ENCODE data around the gene PPARGC1A. TPM values are rescaled to one million over a fixed set of nuclear protein-coding genes. Genes with fewer than 3 reads are reported as not detected.

Gene PPARGC1A
- total and polyA plus RNA-seq, 2 of the 13 experiments (the other 11 are each of a cell fraction or from before 2014, with no cell fraction given) = 20.7 to 37.3 TPM

DNA sequence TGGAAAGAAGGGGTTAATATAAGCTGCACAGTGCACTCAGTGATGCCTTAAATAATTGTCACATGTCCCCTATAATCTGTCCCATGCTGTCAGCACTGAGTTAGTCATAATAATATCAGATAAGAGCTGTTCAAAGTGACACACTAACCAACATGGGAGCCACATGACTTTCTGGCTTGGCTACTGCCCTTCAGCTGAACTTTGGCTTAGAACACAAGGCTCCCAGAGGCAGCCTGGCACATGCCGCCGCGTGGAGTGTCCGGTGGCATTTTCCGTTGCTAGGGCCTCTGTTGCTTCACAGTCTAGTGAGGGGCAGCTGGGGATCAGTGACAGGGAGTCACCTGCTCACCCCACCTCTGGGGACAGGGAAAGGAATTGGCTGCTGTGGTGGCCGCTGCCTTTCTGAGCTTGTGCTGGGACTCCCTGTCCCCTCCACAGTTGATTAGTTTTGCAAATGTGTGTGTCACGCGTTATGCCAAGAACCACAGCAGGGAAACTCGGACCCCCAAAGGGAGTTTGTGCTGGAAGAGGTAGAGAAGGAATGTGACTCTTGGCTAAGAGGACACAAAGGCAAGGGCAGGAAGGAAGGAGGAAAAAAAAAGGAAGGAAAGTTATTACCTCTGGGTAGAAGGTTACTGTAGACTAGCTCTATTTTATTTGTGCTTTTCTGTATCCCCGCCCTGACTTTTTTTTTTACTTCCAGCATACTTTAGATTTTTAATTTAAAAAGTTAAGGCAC, 41.1 kb upstream of the PPARGC1A start (continued):
- TF ChIP-seq MYC (CRISPR knock-in tag; IDR thresholded peaks at IDR 0.05; ENCODE audit: borderline replicate concordance) (peak; percentile 48; the same call in 1 of the 2 replicates), SOX5 (CRISPR knock-in tag; IDR thresholded peaks at IDR 0.05; ENCODE audit: borderline replicate concordance) (peak; percentile 24; the same call in 1 of the 2 replicates), POLR2A (IDR thresholded peaks at IDR 0.05; ENCODE audit: insufficient read depth in 1 of 2, low read depth in 2 of 2, low read length in 2 of 2) (no peak), ZNF207 (IDR thresholded peaks at IDR 0.05; ENCODE audit: borderline replicate concordance) (no peak), SUZ12 (IDR thresholded peaks at IDR 0.05; ENCODE audit: low read depth, low read length) (no peak), MIER2 (CRISPR knock-in tag; IDR thresholded peaks at IDR 0.05) (0 out of 2 replicates have a peak, but pooled peaks have one; percentile 34), SNAPC2 (CRISPR knock-in tag; IDR thresholded peaks at IDR 0.05) (no peak), ZNF75D (CRISPR knock-in tag; IDR thresholded peaks at IDR 0.05; ENCODE audit: borderline replicate concordance) (no peak), PRDM4 (CRISPR knock-in tag; IDR thresholded peaks at IDR 0.05; ENCODE audit: borderline replicate concordance) (no peak), HNF4G (IDR thresholded peaks at IDR 0.05; ENCODE audit: borderline replicate concordance, low read depth, low read length) (no peak), HNF4G (CRISPR knock-in tag; IDR thresholded peaks at IDR 0.05; ENCODE audit: borderline replicate concordance, low read depth) (no peak), ELF1 (CRISPR knock-in tag; IDR thresholded peaks at IDR 0.05) (no peak), MBD4 (IDR thresholded peaks at IDR 0.05; ENCODE audit: borderline replicate concordance, low read length) (no peak), ZNF317 (CRISPR knock-in tag; IDR thresholded peaks at IDR 0.05) (peak; percentile 90)
- TF ChIP-seq, protein P1, sequence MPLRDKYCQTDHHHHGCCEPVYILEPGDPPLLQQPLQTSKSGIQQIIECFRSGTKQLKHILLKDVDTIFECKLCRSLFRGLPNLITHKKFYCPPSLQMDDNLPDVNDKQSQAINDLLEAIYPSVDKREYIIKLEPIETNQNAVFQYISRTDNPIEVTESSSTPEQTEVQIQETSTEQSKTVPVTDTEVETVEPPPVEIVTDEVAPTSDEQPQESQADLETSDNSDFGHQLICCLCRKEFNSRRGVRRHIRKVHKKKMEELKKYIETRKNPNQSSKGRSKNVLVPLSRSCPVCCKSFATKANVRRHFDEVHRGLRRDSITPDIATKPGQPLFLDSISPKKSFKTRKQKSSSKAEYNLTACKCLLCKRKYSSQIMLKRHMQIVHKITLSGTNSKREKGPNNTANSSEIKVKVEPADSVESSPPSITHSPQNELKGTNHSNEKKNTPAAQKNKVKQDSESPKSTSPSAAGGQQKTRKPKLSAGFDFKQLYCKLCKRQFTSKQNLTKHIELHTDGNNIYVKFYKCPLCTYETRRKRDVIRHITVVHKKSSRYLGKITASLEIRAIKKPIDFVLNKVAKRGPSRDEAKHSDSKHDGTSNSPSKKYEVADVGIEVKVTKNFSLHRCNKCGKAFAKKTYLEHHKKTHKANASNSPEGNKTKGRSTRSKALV (CRISPR knock-in tag; IDR thresholded peaks at IDR 0.05) = no peak
- TF ChIP-seq, protein P2, sequence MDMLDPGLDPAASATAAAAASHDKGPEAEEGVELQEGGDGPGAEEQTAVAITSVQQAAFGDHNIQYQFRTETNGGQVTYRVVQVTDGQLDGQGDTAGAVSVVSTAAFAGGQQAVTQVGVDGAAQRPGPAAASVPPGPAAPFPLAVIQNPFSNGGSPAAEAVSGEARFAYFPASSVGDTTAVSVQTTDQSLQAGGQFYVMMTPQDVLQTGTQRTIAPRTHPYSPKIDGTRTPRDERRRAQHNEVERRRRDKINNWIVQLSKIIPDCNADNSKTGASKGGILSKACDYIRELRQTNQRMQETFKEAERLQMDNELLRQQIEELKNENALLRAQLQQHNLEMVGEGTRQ (IDR thresholded peaks at IDR 0.05; ENCODE audit: low read depth, low read length) = peak; percentile 18; the same call in 1 of the 2 replicates
- TF ChIP-seq, protein P2 (CRISPR knock-in tag; IDR thresholded peaks at IDR 0.05; ENCODE audit: borderline replicate concordance) = no peak
- TF ChIP-seq, protein P3, sequence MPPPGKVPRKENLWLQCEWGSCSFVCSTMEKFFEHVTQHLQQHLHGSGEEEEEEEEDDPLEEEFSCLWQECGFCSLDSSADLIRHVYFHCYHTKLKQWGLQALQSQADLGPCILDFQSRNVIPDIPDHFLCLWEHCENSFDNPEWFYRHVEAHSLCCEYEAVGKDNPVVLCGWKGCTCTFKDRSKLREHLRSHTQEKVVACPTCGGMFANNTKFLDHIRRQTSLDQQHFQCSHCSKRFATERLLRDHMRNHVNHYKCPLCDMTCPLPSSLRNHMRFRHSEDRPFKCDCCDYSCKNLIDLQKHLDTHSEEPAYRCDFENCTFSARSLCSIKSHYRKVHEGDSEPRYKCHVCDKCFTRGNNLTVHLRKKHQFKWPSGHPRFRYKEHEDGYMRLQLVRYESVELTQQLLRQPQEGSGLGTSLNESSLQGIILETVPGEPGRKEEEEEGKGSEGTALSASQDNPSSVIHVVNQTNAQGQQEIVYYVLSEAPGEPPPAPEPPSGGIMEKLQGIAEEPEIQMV (CRISPR knock-in tag; IDR thresholded peaks at IDR 0.05; ENCODE audit: low read depth) = no peak
- TF ChIP-seq, protein P4, sequence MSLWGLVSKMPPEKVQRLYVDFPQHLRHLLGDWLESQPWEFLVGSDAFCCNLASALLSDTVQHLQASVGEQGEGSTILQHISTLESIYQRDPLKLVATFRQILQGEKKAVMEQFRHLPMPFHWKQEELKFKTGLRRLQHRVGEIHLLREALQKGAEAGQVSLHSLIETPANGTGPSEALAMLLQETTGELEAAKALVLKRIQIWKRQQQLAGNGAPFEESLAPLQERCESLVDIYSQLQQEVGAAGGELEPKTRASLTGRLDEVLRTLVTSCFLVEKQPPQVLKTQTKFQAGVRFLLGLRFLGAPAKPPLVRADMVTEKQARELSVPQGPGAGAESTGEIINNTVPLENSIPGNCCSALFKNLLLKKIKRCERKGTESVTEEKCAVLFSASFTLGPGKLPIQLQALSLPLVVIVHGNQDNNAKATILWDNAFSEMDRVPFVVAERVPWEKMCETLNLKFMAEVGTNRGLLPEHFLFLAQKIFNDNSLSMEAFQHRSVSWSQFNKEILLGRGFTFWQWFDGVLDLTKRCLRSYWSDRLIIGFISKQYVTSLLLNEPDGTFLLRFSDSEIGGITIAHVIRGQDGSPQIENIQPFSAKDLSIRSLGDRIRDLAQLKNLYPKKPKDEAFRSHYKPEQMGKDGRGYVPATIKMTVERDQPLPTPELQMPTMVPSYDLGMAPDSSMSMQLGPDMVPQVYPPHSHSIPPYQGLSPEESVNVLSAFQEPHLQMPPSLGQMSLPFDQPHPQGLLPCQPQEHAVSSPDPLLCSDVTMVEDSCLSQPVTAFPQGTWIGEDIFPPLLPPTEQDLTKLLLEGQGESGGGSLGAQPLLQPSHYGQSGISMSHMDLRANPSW (CRISPR knock-in tag; IDR thresholded peaks at IDR 0.05; ENCODE audit: borderline replicate concordance) = no peak

Measured in HepG2 (cell line).